Measurements from ENCODE around the gene SHISAL2A. TPM values are rescaled to one million over a fixed set of nuclear protein-coding genes. Genes with fewer than 3 reads are reported as not detected.
"Not testable (repeated sequence)": the region's sequence is repeated elsewhere in the genome, so short reads cannot be mapped to it uniquely, and the experiment has no call there.

SHISAL2A gene
- total and polyA plus RNA-seq, 9 donors, result 0.12 to 0.69 (median 0.34) TPM; not detected in 5

GRCh38 chr1:52686830-52687229, 53.9 kb downstream of the SHISAL2A start:
- Histone ChIP-seq H3K9me3 (peaks cover 0 to 5% of the 10 kb centered on the region in 2 donors), H3K36me3 (no peaks in the 10 kb centered on the region), H3K27ac (no peak overlapping the region), H3K4me3 (no peak overlapping the region), H3K4me1 (ENCODE audit: insufficient read depth) (no peaks in the 10 kb centered on the region), H3K27me3 (no peaks in the 10 kb centered on the region)
- intact Hi-C loops (cut with DNase I), result loop anchor here in 1 of 4 donors (10.0 kb wide), 1 partner anchor 562 kb away; no protein-coding TSS in a partner anchor
- DNase-seq, result peak in 1 of 5 donors; percentile 3
- 90 to 95% (median 94%) methylated on average over 5 of the region's 5 CpGs for WGBS, 3 donors
- TF ChIP-seq CTCF (IDR thresholded peaks at IDR 0.05), result no peak
- no peak for TF ChIP-seq POLR2A (IDR thresholded peaks at IDR 0.05)
- no peak for TF ChIP-seq EP300 (IDR thresholded peaks at IDR 0.05)

- TF ChIP-seq CTCF (IDR thresholded peaks at IDR 0.05) (no peak), POLR2A (IDR thresholded peaks at IDR 0.05) (no peak), EP300 (IDR thresholded peaks at IDR 0.05) (no peak)
- intact Hi-C loops (cut with DNase I), result loop anchor here in 1 of 4 donors (10.0 kb wide), 1 partner anchor 493 kb away; no protein-coding TSS in a partner anchor
- 94 to 98% (median 95%) methylated on average over 3 of the region's 3 CpGs for WGBS, 3 donors
- peaks cover 1% of the 10 kb centered on the region for H3K4me1 ChIP-seq (ENCODE audit: insufficient read depth)
- no peaks in the 10 kb centered on the region for H3K36me3 ChIP-seq
- H3K9me3 ChIP-seq, result peaks cover 0 to 1% of the 10 kb centered on the region in 2 donors
- DNase-seq, result no peak
- H3K27ac ChIP-seq, result no peak overlapping the region
- H3K4me3 ChIP-seq, result no peak overlapping the region
- no peaks in the 10 kb centered on the region for H3K27me3 ChIP-seq
These were observed 58.9 kb downstream of the SHISAL2A start for GRCh38 chr1:52691821-52692220.

- no peak for DNase-seq
- Histone ChIP-seq H3K27me3 (no peaks in the 10 kb centered on the region), H3K4me1 (ENCODE audit: insufficient read depth) (peaks cover 1% of the 10 kb centered on the region), H3K9me3 (no peaks in the 10 kb centered on the region), H3K36me3 (no peaks in the 10 kb centered on the region), H3K4me3 (no peak overlapping the region), H3K27ac (no peak overlapping the region)
- WGBS, 3 donors, result 95 to 96% (median 96%) methylated on average over 4 of the region's 4 CpGs
- intact Hi-C loops (cut with DNase I), result loop anchor here in 1 of 4 donors (10.0 kb wide), 1 partner anchor 492 kb away; no protein-coding TSS in a partner anchor
- TF ChIP-seq CTCF (IDR thresholded peaks at IDR 0.05) (no peak), EP300 (IDR thresholded peaks at IDR 0.05) (no peak)
These were observed 59.7 kb downstream of the SHISAL2A start for GRCh38 chr1:52692697-52693096.

- H3K36me3 ChIP-seq; H3K9me3 ChIP-seq; H3K4me1 ChIP-seq (ENCODE audit: insufficient read depth); H3K27me3 ChIP-seq; H3K4me3 ChIP-seq; DNase-seq; H3K27ac ChIP-seq: not testable (repeated sequence)
- 95 to 97% (median 97%) methylated on average over 10 of the region's 10 CpGs for WGBS, 3 donors
- intact Hi-C loops (cut with DNase I), result loop anchor here in 1 of 4 donors (10.0 kb wide), 1 partner anchor 491 kb away; no protein-coding TSS in a partner anchor
These were observed 60.4 kb downstream of the SHISAL2A start for GRCh38 chr1:52693351-52693750.

- Histone ChIP-seq H3K27ac (no peak overlapping the region), H3K9me3 (no peaks in the 10 kb centered on the region), H3K27me3 (no peaks in the 10 kb centered on the region), H3K4me1 (ENCODE audit: insufficient read depth) (peaks cover 1% of the 10 kb centered on the region), H3K4me3 (no peak overlapping the region), H3K36me3 (no peaks in the 10 kb centered on the region)
- 93 to 100% (median 100%) methylated on average over 1 of the region's 1 CpG for WGBS, 3 donors
- no peak for DNase-seq
- no peak for TF ChIP-seq POLR2A (IDR thresholded peaks at IDR 0.05)
- no peak for TF ChIP-seq CTCF (IDR thresholded peaks at IDR 0.05)
- TF ChIP-seq EP300 (IDR thresholded peaks at IDR 0.05), result no peak
- intact Hi-C loops (cut with DNase I), result loop anchor here in 1 of 4 donors (10.0 kb wide), 1 partner anchor 491 kb away; no protein-coding TSS in a partner anchor
These were observed 60.9 kb downstream of the SHISAL2A start for GRCh38 chr1:52693843-52694242.
